ENCODE data around the gene CFAP46.

GRCh38 chr10:132807621-132808049 lies 134.7 kb downstream of the CFAP46 start:
- TF ChIP-seq POLR2AphosphoS5 (IDR thresholded peaks at IDR 0.05; ENCODE audit: low read depth, low read length), result no peak
- no peak for TF ChIP-seq SIN3A (IDR thresholded peaks at IDR 0.05; ENCODE audit: borderline replicate concordance, insufficient read depth, low read length)
- TF ChIP-seq TAF1 (IDR thresholded peaks at IDR 0.05; ENCODE audit: borderline replicate concordance, insufficient read depth, low read length), result no peak
- no peak for TF ChIP-seq REST (IDR thresholded peaks at IDR 0.05; ENCODE audit: insufficient read depth in 1 of 2, low read depth in 2 of 2, low read length in 2 of 2)
